Tibial artery (tissue), 4 donors: ENCODE data around the gene SF3B3.

Source experiments
- DNase-seq, 2 donors: peaks; one replicate each; pipeline ENCODE4 v3.0.0-alpha.2; 2019
- H3K27ac ChIP-seq, 2 donors: fragments of 200-600 bp; sonication (generic) in 1 of 2; 1 replicate in 1 of 2; 2 replicates in 1 of 2; pipeline ENCODE4 v1.5.1; 2018 to 2019; ENCODE audit warnings: mild to moderate bottlenecking in 1 of 2
- H3K27me3 ChIP-seq, 2 donors: fragments of 200-600 bp; sonication (generic) in 1 of 2; one replicate each; pipeline versions ENCODE4 v1.5.1 to v1.6.0; 2016 to 2019
- H3K36me3 ChIP-seq, 3 donors: fragments of 200-600 bp; sonication (generic) in 2 of 3; one replicate each; pipeline ENCODE4 v1.5.1; 2016 to 2019; ENCODE audit warnings: mild to moderate bottlenecking in 2 of 3
- H3K4me1 ChIP-seq, 4 donors: fragments of 200-600 bp; sonication (generic) in 2 of 4; 1 replicate in 3 of 4; 2 replicates in 1 of 4; pipeline ENCODE4 v1.5.1; 2016 to 2019
- H3K4me3 ChIP-seq, 2 donors: fragments of 200-600 bp; sonication (generic) in 1 of 2; 1 replicate in 1 of 2; 2 replicates in 1 of 2; pipeline ENCODE4 v1.5.1; 2018 to 2019; ENCODE audit warnings: mild to moderate bottlenecking in 2 of 2
- H3K9me3 ChIP-seq, 3 donors: fragments of 200-600 bp; sonication (generic) in 1 of 3; one replicate each; pipeline ENCODE4 v1.5.1; 2016 to 2019
- CTCF ChIP-seq, 2 experiments: fragments of 200-600 bp in 1 of 2; fragments of 450-650 bp in 1 of 2; IDR thresholded peaks; one replicate each; pipeline ENCODE4 v1.5.1; 2017 to 2019; ENCODE audit warnings: antibody characterized with exemption in 2 of 2, mild to moderate bottlenecking in 1 of 2, moderate library complexity in 1 of 2
- intact Hi-C: fragments of 100-400 bp; cut with DNase I; formaldehyde crosslinking; loops from one replicate; pipeline ENCODE4 v1.15.0; 2023; ENCODE audit warnings: low total_unique reads

Gene SF3B3

GRCh38 chr16:70495425-70496182, 28.0 kb upstream of the SF3B3 start:
- Histone ChIP-seq H3K4me1 (no peaks in the 10 kb centered on the region), H3K27ac (no peak overlapping the region), H3K36me3 (peaks cover 42 to 93% (median 84%) of the 10 kb centered on the region in 3 donors), H3K4me3 (no peak overlapping the region), H3K27me3 (no peaks in the 10 kb centered on the region), H3K9me3 (no peaks in the 10 kb centered on the region)
- DNase-seq = no peak
- no peak for TF ChIP-seq CTCF (IDR thresholded peaks at IDR 0.05)
- intact Hi-C loops = no loop called here

GRCh38 chr16:70496513-70496912, 27.1 kb upstream of the SF3B3 start:
- H3K9me3 ChIP-seq = no peaks in the 10 kb centered on the region
- no peak for DNase-seq
- no peaks in the 10 kb centered on the region for H3K4me1 ChIP-seq
- TF ChIP-seq CTCF (IDR thresholded peaks at IDR 0.05) = no peak
- H3K4me3 ChIP-seq = no peak overlapping the region
- no peaks in the 10 kb centered on the region for H3K27me3 ChIP-seq
- H3K27ac ChIP-seq = no peak overlapping the region
- H3K36me3 ChIP-seq = peaks cover 42 to 96% (median 78%) of the 10 kb centered on the region in 3 donors
- intact Hi-C loops = no loop called here

GRCh38 chr16:70508752-70509151, 14.9 kb upstream of the SF3B3 start:
- intact Hi-C loops = no loop called here
- H3K36me3 ChIP-seq = peaks cover 70 to 80% (median 72%) of the 10 kb centered on the region in 3 donors
- H3K4me1 ChIP-seq = no peaks in the 10 kb centered on the region
- H3K4me3 ChIP-seq = no peak overlapping the region
- no peaks in the 10 kb centered on the region for H3K9me3 ChIP-seq
- TF ChIP-seq CTCF (IDR thresholded peaks at IDR 0.05) = no peak
- H3K27me3 ChIP-seq = no peaks in the 10 kb centered on the region
- H3K27ac ChIP-seq = no peak overlapping the region
- DNase-seq = no peak

GRCh38 chr16:70510216-70510615, 13.4 kb upstream of the SF3B3 start:
- H3K36me3 ChIP-seq = peaks cover 83 to 95% (median 83%) of the 10 kb centered on the region in 3 donors
- no peak overlapping the region for H3K4me3 ChIP-seq
- H3K9me3 ChIP-seq = no peaks in the 10 kb centered on the region
- no peak for DNase-seq
- intact Hi-C loops = no loop called here
- no peak overlapping the region for H3K27ac ChIP-seq
- no peaks in the 10 kb centered on the region for H3K27me3 ChIP-seq
- H3K4me1 ChIP-seq = no peaks in the 10 kb centered on the region
- TF ChIP-seq CTCF (IDR thresholded peaks at IDR 0.05) = no peak

- Histone ChIP-seq H3K4me1 (no peaks in the 10 kb centered on the region), H3K36me3 (peaks cover 94 to 100% (median 96%) of the 10 kb centered on the region in 3 donors), H3K4me3 (no peak overlapping the region), H3K9me3 (no peaks in the 10 kb centered on the region), H3K27ac (no peak overlapping the region), H3K27me3 (no peaks in the 10 kb centered on the region)
- DNase-seq = no peak
- TF ChIP-seq CTCF (IDR thresholded peaks at IDR 0.05) = no peak
- intact Hi-C loops = no loop called here
Observed at GRCh38 chr16:70511833-70512232, 11.8 kb upstream of the SF3B3 start.
